Neural cell (in vitro differentiated cells): ENCODE measurements around the gene AMPH. TPM values are rescaled to one million over a fixed set of nuclear protein-coding genes. Genes with fewer than 3 reads are reported as not detected.

Experiments used
- H2AFZ ChIP-seq: fragments of 200-600, 300-800 bp; sonication (generic), shearing (Covaris generic); 2 replicates; pipeline ENCODE4 v1.6.0; 2014; ENCODE audit warnings: low read depth, mild to moderate bottlenecking, antibody characterized with exemption, low read length, moderate library complexity
- H3F3A ChIP-seq: fragments of 200-600 bp; shearing (Covaris generic); 2 replicates; pipeline ENCODE4 v1.6.1; 2016; ENCODE audit warnings: mild to moderate bottlenecking, moderate library complexity, mixed read lengths, antibody characterized with exemption, low read length; ENCODE audit not compliant: insufficient read depth, poor library complexity, severe bottlenecking
- H3K27ac ChIP-seq: fragments of 200-600, 300-800 bp; sonication (generic), shearing (Covaris generic); 2 replicates; pipeline ENCODE4 v1.5.1; 2014; ENCODE audit warnings: mild to moderate bottlenecking, low read length, moderate library complexity
- H3K27me3 ChIP-seq: fragments of 300-800, 200-600 bp; sonication (generic), shearing (Covaris generic); 2 replicates; pipeline ENCODE4 v1.6.0; 2014; ENCODE audit warnings: mild to moderate bottlenecking, low read depth, low read length, moderate library complexity; ENCODE audit not compliant: insufficient read depth
- H3K36me3 ChIP-seq: fragments of 300-800, 200-600 bp; sonication (generic), shearing (Covaris generic); 2 replicates; pipeline ENCODE4 v1.5.1; 2014; ENCODE audit warnings: mild to moderate bottlenecking, antibody characterized with exemption, low read length, moderate library complexity; ENCODE audit not compliant: insufficient read depth
- H3K4me2 ChIP-seq: fragments of 300-800, 200-600 bp; sonication (generic), shearing (Covaris generic); 2 replicates; pipeline ENCODE4 v1.6.0; 2014; ENCODE audit warnings: mild to moderate bottlenecking, low read length
- H3K4me3 ChIP-seq: fragments of 300-800, 200-600 bp; sonication (generic), shearing (Covaris generic); 2 replicates; pipeline ENCODE4 v1.5.1; 2014; ENCODE audit warnings: mild to moderate bottlenecking, low read length, moderate library complexity
- H3K79me2 ChIP-seq: fragments of 200-600 bp; shearing (Covaris generic); replicated peaks from 2 replicates; pipeline ENCODE4 v1.6.0; 2014; ENCODE audit warnings: mild to moderate bottlenecking, low read length, moderate library complexity; ENCODE audit not compliant: insufficient read depth
- H3K9ac ChIP-seq: fragments of 300-800, 200-600 bp; sonication (generic), shearing (Covaris generic); 2 replicates; pipeline ENCODE4 v1.6.1; 2016; ENCODE audit warnings: mild to moderate bottlenecking, low read length, mixed read lengths
- H3K9me2 ChIP-seq: fragments of 200-600 bp; shearing (Covaris generic); 2 replicates; pipeline ENCODE4 v1.6.1; 2016; ENCODE audit warnings: mild to moderate bottlenecking, low read length, mixed read lengths; ENCODE audit not compliant: insufficient read depth
- H3K9me3 ChIP-seq: fragments of 200-600, 300-800 bp; sonication (generic), shearing (Covaris generic); 2 replicates; pipeline ENCODE4 v1.6.1; 2016; ENCODE audit warnings: mild to moderate bottlenecking, mixed run types, low read length, moderate library complexity, mixed read lengths
- H4K20me1 ChIP-seq: fragments of 200-600 bp; shearing (Covaris generic); 2 replicates; pipeline ENCODE4 v1.6.1; 2016; ENCODE audit warnings: mild to moderate bottlenecking, mixed run types; ENCODE audit not compliant: insufficient read depth
- SMC3 ChIP-seq: fragments of 450-650 bp; conservative IDR thresholded peaks from 2 replicates; pipeline ENCODE4 v1.6.1; 2014; ENCODE audit warnings: antibody characterized with exemption, mild to moderate bottlenecking, moderate library complexity; ENCODE audit not compliant: poor library complexity
- polyA plus RNA-seq: library from polyadenylated mRNA; depleted of rRNA; stranded (reverse); fragments of >200 nt; gene quantifications from 2 replicates; pipeline ENCODE4 v1.2.3, GENCODE V29; 2014
- small RNA-seq, 3 experiments: library from RNA; depleted of rRNA; stranded (forward); fragments of <200 nt; gene quantifications; one replicate each; pipeline ENCODE3, GENCODE V24; 2012

The AMPH gene
- polyA plus RNA-seq, 1 donor from 2014 or later: 33.7 TPM

GRCh38 chr7:38334163-38334562, 297.0 kb downstream of the AMPH start:
- no peaks in the 10 kb centered on the region for H3K9me2 ChIP-seq
- no peaks in the 10 kb centered on the region for H3K27me3 ChIP-seq
- no peaks in the 10 kb centered on the region for H3K79me2 ChIP-seq
- no peaks in the 10 kb centered on the region for H4K20me1 ChIP-seq
- no peak for TF ChIP-seq SMC3
- H3K9ac ChIP-seq: no peak overlapping the region
- no peak overlapping the region for H3K4me2 ChIP-seq
- H2AFZ ChIP-seq: no peak overlapping the region
- H3K4me3 ChIP-seq: no peak overlapping the region
- H3F3A ChIP-seq: no peaks in the 10 kb centered on the region
- H3K27ac ChIP-seq: no peak overlapping the region
- no peaks in the 10 kb centered on the region for H3K9me3 ChIP-seq
- no peaks in the 10 kb centered on the region for H3K36me3 ChIP-seq

Small RNAs within 50 kb of the gene (small RNA-seq; reads per million reads assigned to genes)
- gene RN7SL83P (0 reads per million in 3 experiments), gene TRGV6 (0 reads per million in 3 experiments)
